GM21360 (cell line): ENCODE measurements around the gene DNAI1.
"Not testable (repeated sequence)": the region's sequence is repeated elsewhere in the genome, so short reads cannot be mapped to it uniquely, and the experiment has no call there.

Experiments
- ATAC-seq: cut with Tn5 transposase; IDR thresholded peaks from one replicate; pipeline ENCODE4 v1.9.1; 2021; ENCODE audit warnings: mild to moderate bottlenecking, moderate library complexity; ENCODE audit not compliant: unreplicated experiment

The DNAI1 gene

DNA sequence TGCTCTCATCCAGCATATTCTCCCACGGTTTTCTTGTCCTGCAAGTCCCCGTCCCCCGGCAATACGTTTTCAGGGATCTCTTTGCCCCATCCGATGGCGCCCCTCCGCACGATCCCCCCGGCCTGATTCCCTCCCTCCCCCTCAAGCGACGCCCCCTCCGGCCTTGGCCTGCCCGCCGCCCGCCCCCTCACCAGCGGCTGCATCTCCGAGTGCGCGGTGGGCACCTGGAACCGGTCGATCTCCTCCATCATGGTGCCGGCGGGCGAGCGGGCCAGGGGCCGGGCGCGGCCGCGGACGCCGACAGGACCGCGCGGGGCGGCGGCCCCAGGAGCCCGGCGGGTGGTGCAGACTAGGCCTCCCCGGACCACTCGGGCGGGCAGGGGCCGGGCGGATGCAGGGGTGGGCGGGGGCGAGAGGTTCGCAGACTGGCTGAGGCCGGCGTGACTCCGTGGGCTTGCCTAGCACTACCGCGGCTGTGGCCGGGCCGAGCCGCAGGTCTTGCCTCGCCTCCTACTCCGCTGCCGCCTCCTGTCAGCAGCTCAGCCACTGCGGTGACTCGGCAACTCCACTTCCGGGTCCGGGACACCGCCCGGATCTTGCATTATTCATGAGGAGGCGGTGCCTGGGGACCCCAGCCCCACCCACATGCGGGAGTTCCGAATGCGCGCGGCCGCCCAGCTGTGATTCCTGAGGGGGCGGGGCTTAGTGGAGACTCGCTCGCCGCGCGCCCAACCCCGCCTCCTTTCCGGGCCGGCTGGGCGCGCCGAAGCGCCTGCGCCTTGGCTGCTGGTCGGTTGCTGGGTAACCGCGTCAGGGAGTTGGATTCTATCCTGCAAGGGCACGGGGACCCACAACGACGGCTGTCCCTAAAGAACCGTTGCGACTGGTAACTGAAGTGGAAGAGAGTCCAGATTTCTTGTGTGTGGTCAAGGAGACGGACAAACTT is at the start of gene DNAI1, which contains the start of gene FAM219A:
Gene DNAI1 (plus strand): TSS at position 793 of the 946 bp plus-strand sequence. CDS start 201 bp downstream, outside the sequence.
Gene FAM219A (minus strand): TSS at position 558 of the 946 bp plus-strand sequence. CDS start 307 bp downstream, at position 251.
- peak; percentile 96 for ATAC-seq

DNA sequence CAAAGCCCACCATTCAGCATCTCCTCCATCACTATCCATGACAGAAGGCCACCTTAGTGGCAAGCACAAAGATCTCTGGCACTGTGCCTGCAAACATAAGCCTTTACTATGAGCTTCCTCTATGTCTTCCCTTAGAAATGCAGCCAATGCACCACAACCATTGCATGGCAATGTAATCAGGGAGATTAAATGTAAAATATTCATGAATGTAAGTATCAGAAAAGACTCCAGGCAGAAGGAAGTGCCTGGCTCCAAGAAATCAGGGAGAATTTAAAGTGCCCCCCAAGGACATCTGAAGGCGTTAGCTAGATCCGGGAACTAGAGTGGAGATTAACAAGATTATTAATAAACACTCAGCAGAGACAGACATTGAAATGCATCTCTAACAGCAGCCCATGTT is 49.5 kb upstream of the DNAI1 start:
- ATAC-seq, result no peak

DNA sequence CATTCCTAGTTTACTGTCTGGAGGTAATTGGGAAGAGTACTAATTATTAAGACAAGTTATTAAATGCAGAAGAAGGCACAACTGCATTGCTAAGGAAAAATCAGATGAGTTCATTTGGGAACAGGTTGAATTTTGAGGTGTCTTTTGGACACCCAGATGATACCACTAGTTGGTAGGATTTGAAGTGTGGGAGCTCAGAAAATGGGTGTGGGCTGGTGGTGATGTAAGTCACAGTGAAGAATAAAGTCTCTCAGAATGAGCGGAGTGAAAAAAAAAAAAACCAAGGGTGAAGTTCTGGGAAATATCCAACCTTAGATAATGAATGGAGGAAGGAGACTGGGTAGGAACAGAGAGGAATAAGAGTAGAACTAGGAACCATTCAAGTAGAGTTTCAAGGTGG is 46.3 kb upstream of the DNAI1 start:
- ATAC-seq, result no peak

DNA sequence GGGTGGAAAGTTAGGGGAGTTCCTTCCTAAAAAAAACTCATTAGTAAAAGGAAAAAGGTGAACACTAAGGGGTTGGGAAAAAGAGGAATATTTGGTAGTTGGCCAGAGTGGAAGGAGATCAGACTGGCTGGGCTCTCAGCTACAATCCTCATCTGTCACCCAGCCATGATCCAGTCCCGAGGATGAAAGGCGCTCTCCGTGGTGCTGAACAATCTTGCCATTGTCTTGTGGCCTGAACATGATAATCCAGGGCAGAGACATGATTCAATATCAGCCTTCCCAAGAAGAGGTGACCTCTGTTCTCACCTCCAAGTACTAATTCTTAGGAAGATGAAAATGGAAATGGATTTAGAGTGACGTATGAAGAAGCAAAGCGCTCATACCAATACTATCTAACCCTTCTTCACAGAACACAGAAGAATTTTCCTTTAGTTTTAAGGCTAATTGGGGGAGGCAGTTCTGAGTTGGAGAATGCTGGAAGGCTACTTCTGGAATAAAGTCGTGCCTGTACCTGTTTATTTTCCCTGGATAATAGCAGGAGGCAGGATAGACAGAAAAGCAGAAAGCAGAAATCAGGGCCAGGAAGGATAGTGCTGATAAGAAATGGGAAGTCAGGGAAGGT is 45.3 kb upstream of the DNAI1 start:
- no peak for ATAC-seq

DNA sequence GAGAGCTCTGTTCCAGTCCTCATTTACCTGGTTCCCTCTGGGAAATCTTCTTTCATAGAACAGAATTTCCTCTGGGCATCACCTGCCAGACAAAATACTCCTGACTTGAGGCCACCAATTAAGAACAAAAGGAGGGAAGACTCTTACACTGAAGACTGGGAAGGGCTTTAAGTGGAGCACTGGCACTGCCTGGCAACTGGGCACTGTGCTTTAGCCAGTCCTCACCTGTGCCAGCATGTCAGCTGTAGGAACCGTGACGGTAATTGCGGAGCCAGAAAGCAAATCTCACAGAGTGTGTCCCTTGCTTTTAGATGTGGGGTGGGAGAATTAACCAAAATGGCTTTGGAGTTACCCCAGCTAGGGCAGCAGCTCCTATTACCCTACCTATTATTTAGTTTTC is 40.9 kb upstream of the DNAI1 start:
- no peak for ATAC-seq

DNA sequence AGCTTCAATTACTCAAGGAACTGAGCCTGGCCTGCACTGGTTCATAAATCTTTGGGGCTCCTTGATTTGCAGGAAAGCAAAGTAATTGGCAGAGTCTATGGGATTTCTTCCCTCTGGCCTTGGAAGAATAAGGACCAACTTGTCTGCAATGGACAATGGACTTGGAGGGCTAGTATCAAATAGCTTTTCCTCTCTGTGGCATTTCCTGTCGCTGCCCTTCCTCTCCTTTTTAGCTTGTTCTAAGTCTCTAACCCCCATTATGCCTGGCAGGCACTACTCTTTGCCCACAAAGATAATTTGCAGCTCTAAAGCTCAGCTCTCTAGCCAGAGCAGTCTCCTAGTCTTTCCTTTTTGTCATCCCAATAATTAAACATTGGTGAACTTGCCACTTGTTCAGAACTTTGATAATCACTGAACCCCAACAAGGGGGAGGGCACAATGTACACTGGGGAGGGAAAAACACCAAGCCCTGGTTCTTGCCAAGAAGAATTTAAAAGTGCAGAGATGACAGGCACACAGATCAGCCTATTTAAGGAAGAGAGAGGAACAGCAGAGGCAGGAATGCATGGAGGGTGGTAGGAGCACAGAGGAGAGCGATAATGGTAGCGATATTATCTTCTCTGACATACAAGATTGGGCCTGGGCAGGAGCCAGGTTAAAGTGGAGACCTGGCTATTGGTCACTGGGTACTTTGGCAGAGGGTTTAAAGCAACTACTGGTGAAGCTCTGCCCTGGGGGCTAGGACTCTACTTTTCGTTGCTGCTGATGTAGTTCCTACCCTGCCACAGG is 38.7 kb upstream of the DNAI1 start:
- ATAC-seq, result no peak

DNA sequence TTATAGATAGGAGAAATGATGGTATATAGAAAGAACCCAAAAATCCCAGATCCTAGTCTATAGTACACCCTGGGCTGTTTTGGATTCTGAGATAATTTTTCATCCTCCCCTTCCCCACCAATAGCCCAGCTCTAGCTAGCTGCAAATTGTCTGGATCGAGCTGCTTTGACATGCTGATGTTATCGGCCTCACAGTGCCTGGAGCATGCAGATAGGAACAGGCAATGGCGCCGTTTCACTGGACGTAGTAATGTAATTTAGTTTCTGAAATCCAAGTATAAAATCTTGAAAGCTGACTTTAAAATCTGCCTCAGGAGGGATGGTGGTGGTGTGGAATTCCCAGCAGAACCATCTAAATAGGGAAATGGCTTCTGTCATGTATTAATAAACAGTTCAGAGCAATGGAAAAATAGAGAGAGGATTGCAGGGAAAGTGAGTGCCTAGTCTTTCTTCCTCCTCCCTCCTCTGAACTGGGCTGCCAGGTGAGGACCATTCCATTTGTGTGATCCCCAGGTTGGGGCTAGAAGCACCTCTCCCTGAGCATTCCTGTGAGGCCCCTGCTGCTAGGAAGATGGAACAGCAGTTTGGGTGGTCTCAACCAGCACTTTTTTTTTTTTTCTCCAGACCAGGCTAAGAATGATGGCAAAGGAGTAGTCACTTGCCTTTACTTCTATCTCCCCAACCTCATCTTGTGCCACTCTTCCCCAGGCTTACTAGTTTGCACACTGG is 32.1 kb upstream of the DNAI1 start:
- no peak for ATAC-seq

DNA sequence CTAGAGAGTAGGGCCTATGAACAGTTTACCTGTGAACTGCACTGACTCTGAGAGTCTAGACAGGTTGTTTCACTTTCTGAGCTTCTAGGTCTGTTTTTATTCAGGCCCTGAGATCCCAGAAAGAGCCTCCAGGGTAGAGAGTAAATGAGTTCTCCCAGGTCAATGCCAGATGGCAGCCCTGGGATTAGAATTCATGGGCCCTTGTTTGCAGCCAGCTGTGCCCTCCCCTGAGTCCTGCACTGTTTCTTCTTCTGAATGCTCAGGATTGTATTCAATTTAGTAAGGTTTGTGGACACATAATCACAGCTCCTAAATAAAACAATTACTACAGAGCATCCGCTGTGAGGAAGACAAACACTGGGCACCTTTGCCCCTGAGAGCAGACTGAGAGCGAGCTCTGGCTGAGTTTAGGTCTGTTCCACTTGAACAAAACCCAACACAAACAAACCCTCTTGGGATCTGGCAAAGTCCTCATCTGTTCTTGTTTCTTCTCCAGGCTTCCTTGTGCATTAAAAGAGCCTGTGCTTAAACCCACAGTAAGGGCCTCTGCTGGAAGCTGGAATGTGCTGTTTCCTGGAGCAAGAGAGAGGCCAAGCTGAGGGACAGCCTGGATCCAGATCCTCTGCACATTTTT is 30.2 kb upstream of the DNAI1 start:
- ATAC-seq, result no peak

DNA sequence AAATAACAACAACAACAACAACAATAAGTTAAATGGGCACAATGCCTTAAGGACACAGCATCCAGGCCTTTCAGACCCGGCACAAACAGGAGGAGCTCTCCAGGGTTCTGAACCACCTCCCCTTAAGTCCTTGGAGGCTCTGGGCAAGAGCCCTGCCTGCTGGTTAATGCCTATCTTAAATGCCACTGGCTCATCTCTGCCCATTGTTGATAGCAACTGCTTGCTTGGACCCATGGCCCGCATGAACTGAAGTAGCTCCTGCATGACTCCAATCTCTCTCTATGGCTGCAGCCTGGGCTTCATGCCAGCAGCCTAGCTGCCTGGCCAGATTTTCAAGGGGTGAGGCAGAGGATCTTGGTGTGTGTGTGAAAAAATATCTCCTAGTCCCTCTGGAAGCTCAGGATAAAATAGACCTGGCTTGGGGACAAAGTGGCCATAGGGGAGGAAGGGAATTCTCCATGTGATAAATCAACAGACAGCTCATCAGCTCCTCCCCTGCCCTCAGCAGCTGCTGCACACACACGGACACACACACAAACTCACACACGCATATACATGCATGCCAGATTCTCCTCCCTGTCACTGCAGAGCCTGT is 27.7 kb upstream of the DNAI1 start:
- no peak for ATAC-seq

DNA sequence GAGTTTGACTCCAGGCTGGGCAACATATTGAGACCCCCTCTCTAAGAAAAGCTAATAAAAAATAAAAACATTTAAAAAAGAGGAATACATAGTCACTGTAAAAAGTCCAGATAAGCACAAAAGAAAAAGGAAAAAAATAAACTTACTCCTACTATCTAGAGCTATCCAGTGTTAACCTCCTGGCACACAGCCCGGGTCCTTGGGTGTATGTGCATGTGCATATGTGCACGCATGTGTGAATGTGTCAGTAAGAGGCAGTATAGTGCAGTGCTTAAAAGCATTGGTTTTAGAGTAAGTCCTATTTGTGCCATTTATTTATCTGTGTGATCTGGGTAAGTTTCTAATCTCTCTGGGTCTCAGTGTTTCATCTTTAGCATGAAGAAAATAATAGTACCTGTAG is 26.9 kb upstream of the DNAI1 start:
- no peak for ATAC-seq

DNA sequence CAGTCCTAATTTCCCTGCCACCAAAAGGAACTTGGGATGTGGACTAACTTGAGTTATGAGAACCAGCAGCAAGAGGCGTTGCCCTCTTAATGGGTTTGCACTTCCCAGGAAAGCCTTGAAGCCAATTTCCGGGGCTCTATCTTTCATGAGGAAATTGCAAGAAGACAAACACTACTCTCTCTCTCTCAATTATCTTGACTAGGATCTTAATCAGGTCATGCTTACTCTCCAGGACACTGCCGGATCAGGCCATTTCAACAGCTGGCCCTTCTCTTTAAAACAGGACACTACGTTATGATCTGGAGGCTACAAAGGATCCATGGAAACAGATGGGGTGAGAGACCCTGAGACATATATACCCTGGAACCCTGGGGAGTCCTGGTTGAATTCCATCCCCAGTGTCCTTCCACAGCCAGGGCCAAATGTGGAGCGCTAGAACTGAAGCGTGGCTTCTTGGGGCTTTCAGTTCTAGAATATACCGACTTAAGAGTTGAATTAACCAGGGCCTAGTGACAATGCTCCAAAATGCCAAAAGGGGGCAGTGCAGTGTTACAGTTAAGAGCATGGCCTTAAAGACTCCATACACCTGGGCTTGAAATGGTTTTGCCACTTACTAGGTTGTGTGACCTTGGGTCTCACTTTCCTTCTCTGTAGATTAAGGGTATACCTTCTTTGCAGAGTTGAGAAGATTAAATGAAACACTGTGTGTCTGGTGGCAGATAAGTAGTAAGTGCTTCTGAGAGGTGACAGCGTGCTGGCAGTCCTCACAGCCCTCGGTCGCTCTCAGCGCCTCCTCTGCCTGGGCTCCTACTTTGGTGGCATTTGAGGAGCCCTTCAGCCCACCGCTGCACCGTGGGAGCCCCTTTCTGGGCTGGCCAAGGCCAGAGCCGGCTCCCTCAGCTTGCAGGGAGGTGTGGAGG is 21.3 kb upstream of the DNAI1 start:
- no peak for ATAC-seq

DNA sequence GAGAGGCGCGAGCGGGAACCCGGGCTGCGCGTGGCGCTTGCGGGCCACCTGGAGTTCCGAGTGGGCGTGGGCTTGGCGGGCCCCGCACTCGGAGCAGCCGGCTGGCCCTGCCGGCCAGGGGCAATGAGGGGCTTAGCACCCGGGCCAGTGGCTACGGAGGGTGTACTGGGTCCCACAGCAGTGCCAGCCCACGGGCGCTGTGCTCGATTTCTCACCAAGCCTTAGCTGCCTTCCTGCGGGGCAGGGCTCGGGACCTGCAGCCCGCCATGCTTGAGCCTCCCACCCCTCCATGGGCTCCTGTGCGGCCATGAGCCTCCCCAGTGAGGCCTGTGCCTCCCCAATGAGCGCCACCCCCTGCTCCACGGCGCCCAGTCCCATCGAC is 20.7 kb upstream of the DNAI1 start:
- not testable (repeated sequence) for ATAC-seq

DNA sequence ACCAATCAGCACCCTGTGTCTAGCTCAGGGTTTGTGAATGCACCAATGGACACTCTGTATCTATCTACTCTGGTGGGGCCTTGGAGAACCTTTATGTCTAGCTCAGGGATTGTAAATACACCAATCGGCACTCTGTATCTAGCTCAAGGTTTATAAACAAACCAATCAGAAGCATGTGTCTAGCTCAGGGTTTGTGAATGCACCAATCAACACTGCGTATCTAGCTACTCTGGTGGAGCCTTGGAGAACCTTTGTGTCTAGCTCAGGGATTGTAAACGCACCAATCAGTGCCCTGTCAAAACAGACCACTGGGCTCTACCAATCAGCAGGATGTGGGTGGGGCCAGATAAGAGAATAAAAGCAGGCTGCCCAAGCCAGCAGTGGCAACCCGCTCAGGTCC is 20.1 kb upstream of the DNAI1 start:
- not testable (repeated sequence) for ATAC-seq

DNA sequence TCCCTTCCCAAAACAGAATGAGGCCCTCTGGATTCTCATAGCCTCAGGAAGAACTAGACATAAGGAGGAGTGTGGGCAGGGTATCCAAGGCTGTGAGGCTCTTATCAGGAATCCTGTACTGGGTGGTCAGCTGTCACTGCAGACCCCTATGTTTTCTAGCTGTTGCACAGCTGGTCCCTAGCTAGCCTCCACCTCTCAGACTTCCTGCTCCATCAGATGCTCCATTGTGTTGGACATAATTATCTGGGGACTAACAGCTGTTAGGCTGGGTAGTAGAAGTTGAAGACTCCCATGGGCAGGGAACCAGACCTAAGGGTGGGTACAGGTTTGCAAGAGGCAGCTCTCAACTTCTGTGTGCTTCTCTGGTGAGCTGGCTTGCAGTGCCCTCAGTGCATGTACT is 18.6 kb upstream of the DNAI1 start:
- no peak for ATAC-seq

DNA sequence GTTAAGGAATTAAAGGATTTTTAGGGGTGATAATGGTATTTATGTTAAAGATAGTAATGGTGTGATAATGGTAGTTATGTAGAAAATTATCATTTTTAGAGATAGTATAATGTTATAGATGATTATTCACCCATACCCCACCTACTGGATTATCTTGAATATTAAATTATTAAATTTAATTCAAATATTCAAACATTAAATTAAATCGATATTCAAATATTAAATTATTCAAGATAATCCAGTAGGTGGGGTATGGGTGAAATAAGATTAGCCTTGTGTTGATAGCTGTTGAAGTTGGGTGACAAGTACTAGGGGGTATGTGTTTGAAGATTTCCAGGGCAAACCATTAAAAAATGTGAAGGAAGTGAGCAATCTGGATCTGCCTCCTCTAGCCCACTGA is 15.8 kb upstream of the DNAI1 start:
- ATAC-seq, result no peak

DNA sequence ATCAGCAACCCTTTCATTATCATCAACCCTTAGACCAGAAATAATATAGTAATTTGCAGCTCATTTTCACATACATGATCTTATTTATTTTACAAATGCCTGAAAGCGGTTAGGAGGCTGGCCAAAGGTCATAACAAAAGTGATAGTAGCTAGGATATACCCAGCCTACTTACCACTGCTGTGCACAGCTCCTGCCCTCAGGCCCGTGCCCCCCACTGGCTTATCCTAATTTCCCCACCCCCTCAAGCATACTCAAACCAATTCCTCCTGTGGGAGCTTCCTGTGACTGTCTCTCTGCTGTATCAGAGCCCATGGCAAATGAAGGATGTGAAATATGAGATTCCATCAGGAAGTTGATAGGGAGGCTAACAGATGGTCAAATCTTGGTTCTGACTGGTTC is 15.1 kb upstream of the DNAI1 start:
- ATAC-seq, result no peak

DNA sequence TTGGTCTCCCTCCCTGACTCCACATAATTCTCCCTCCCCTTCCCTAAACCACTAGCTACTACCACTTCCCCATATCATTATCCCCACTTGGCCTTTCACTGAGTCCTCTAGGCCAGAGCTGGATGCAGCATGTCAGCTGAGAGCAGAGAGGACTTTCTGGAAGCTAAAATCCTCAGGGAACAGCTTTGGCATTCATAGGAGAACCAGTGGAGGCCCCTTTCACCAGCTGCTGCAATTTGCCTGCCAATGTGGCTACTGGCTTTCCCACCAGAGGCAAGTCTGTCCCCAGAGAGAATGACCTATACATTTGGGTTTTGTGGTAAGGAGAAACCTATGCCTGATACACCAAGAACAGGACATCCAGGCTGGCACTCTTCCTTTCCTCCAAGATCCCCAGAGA is 14.6 kb upstream of the DNAI1 start:
- no peak for ATAC-seq

DNA sequence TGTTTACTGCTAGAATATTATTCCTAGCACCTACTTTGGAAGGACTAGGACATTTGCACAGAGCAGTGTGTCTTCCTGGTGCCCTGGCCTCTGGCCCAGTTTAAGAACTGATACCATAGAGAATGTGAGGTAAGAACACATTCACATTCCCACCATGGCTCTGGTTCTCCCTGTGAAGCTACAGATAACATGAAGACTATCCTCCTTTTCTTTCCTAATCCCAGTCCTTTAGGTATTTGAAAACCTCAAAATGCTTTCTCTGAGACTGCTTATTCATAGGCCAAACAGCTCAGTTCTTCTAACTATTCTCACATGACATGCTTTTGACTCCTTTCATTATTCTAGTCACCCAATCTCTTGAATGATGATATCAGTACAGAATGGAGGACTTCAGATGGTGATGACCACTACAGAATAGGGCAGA is 12.1 kb upstream of the DNAI1 start:
- ATAC-seq, result no peak

DNA sequence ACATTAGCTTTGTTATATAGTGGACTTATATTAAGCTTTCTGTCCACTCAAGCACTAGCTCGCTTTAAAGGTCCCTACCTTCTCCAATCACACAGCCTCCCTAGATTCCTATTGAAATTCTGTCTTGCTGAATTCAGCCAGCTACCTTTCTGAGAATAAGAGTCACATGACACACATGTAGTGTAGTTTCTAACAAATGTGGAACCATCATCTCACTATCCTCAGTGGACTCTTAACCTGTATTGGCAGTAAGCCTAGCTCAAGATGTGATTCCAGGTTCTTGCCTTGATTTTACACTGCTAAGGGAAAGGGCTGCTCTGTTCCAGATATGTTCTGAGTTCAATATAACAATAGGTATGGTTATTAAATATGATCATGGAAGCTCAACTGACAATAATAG is 11.7 kb upstream of the DNAI1 start:
- no peak for ATAC-seq
